Purkinje cell (primary cell): Measurements from ENCODE around the gene ASTN1. TPM values are rescaled to one million over a fixed set of nuclear protein-coding genes. Genes with fewer than 3 reads are reported as not detected.

Experiments
- polyA plus RNA-seq: library from polyadenylated mRNA; unstranded; fragments of >200 nt; fragmentation: Nextera tagmentation; gene quantifications from 2 replicates; pipeline ENCODE4 v1.2.1, GENCODE V29; 2014

Gene ASTN1
- 24.0 and 25.0 TPM in 2 replicates for polyA plus RNA-seq

GRCh38 chr1:177164380-177165068 lies at the start of gene ASTN1:
Gene ASTN1 (minus strand): TSS chr1:177164712. CDS start chr1:177164676, 36 bp downstream.

GRCh38 chr1:177170756-177171535 lies 6.4 kb upstream of the ASTN1 start, which contains the start of gene BRINP2:
Gene BRINP2 (plus strand): TSS chr1:177170958. CDS start chr1:177229877, 58,919 bp downstream.

Other genes with a start within 250 kb of the ASTN1 start
- 9.4 and 10.1 TPM in 2 replicates for gene BRINP2, start 6.2 kb upstream of the ASTN1 start, polyA plus RNA-seq